H1 (cell line): ENCODE data around the gene ASXL3. TPM values are rescaled to one million over a fixed set of nuclear protein-coding genes. Genes with fewer than 3 reads are reported as not detected.

Source experiments
- CTCF ChIA-PET: fragments of 300-600 bp; sonication (Branson Sonifier 250); formaldehyde crosslinking; loops from one replicate; lab custom pipeline; 2021; ENCODE audit not compliant: partially characterized antibody; lab: Charles Lee
- POLR2A ChIA-PET: fragments of 300-600 bp; sonication (Branson Sonifier 250); formaldehyde crosslinking; loops from one replicate; lab custom pipeline; 2021; ENCODE audit warnings: inconsistent platforms; ENCODE audit not compliant: partially characterized antibody; lab: Charles Lee
- DNase-seq, 2 experiments: peaks; one replicate each; pipeline versions ENCODE4 v3.0.0 to v3.0.0-alpha.2; 2010 to 2022; ENCODE audit warnings: low spot score in 2 of 2, low read depth in 1 of 2, mixed read lengths in 1 of 2
- FAIRE-seq: peaks from 2 replicates; lab custom pipeline; 2011; peaks lifted over from hg19 to GRCh38; lab: Jason Lieb, UNC
- H2AFZ ChIP-seq: 2 replicates; pipeline ENCODE4 v1.8.1; 2012; ENCODE audit warnings: low read length, inconsistent platforms
- H2AK5ac ChIP-seq: 2 replicates; pipeline ENCODE4 v1.6.1; 2013; ENCODE audit warnings: low read depth, low read length
- H2BK120ac ChIP-seq: replicated peaks from 2 replicates; pipeline ENCODE3; 2013; ENCODE audit warnings: low read depth, low read length, inconsistent platforms
- H2BK12ac ChIP-seq: 2 replicates; pipeline ENCODE4 v1.6.1; 2013; ENCODE audit warnings: low read depth, low read length
- H2BK15ac ChIP-seq: 2 replicates; pipeline ENCODE4 v1.6.1; 2013; ENCODE audit warnings: low read length
- H2BK20ac ChIP-seq: 2 replicates; pipeline ENCODE4 v1.6.1; 2013; ENCODE audit warnings: low read length
- H2BK5ac ChIP-seq: 2 replicates; pipeline ENCODE4 v1.6.1; 2013; ENCODE audit warnings: low read depth, low read length
- H3K14ac ChIP-seq: 2 replicates; pipeline ENCODE4 v1.6.1; 2013; ENCODE audit warnings: inconsistent platforms; ENCODE audit not compliant: insufficient read length
- H3K18ac ChIP-seq: 2 replicates; pipeline ENCODE4 v1.6.1; 2013; ENCODE audit warnings: low read length; ENCODE audit errors: extremely low read depth
- H3K23ac ChIP-seq: 2 replicates; pipeline ENCODE4 v1.6.1; 2013; ENCODE audit warnings: inconsistent platforms; ENCODE audit not compliant: insufficient read length
- H3K23me2 ChIP-seq: 2 replicates; pipeline ENCODE4 v1.6.1; 2013; ENCODE audit warnings: low read depth, low read length
- H3K27ac ChIP-seq: 2 replicates; pipeline ENCODE4 v1.6.1; 2011; ENCODE audit warnings: low read depth, low read length, inconsistent platforms
- H3K27me3 ChIP-seq, 4 experiments: replicated peaks in 1 of 4; 1 replicate in 1 of 4; 2 replicates in 3 of 4; pipeline versions ENCODE4 v1.6.1 to v1.8.1; 2011 to 2013; ENCODE audit warnings: low read length in 3 of 4, mild to moderate bottlenecking in 3 of 4, inconsistent platforms in 2 of 4, mixed read lengths in 2 of 4, moderate library complexity in 1 of 4; ENCODE audit not compliant: control insufficient read depth in 3 of 4, insufficient read depth in 3 of 4; ENCODE audit errors: extremely low read depth in 1 of 4
- H3K36me3 ChIP-seq, 4 experiments: 2 replicates each; pipeline versions ENCODE4 v1.6.1 to v1.8.1; 2011 to 2013; ENCODE audit warnings: mild to moderate bottlenecking in 4 of 4, low read length in 3 of 4, moderate library complexity in 2 of 4, control low read depth in 1 of 4, inconsistent platforms in 1 of 4; ENCODE audit not compliant: insufficient read depth in 4 of 4, control insufficient read depth in 2 of 4
- H3K4ac ChIP-seq: replicated peaks from 2 replicates; pipeline ENCODE3; 2013; ENCODE audit warnings: low read length, low read depth, mixed read lengths, inconsistent platforms; ENCODE audit not compliant: insufficient read length
- H3K4me1 ChIP-seq, 4 experiments: replicated peaks in 1 of 4; 1 replicate in 1 of 4; 2 replicates in 3 of 4; pipeline versions ENCODE4 v1.6.1 to v1.8.1; 2011 to 2013; ENCODE audit warnings: low read length in 3 of 4, inconsistent platforms in 2 of 4, mixed read lengths in 1 of 4; ENCODE audit not compliant: insufficient read depth in 4 of 4, control insufficient read depth in 3 of 4
- H3K4me2 ChIP-seq, 2 experiments: 2 replicates each; pipeline versions ENCODE4 v1.6.1 to v1.8.1; 2011 to 2013; ENCODE audit warnings: low read depth in 2 of 2, low read length in 2 of 2, control low read depth in 1 of 2, inconsistent platforms in 1 of 2, mild to moderate bottlenecking in 1 of 2; ENCODE audit not compliant: insufficient read depth in 1 of 2
- H3K4me3 ChIP-seq, 4 experiments: fragments of 200-600, 300-600 bp in 1 of 4; sonication (generic), shearing (Covaris generic), sonication (Bioruptor Twin) in 1 of 4; 2 replicates each; pipeline versions ENCODE4 v1.5.1 to v1.8.1; 2011 to 2016; ENCODE audit warnings: low read length in 4 of 4, low read depth in 3 of 4, control low read depth in 2 of 4, inconsistent platforms in 2 of 4, mild to moderate bottlenecking in 2 of 4, mixed read lengths in 1 of 4, moderate library complexity in 1 of 4; ENCODE audit not compliant: insufficient read depth in 2 of 4; ENCODE audit errors: extremely low read depth in 1 of 4
- H3K56ac ChIP-seq: replicated peaks from 2 replicates; pipeline ENCODE3; 2013; ENCODE audit warnings: low read depth, mild to moderate bottlenecking, mixed read lengths, low read length, inconsistent platforms; ENCODE audit not compliant: insufficient read length
- H3K79me1 ChIP-seq: 2 replicates; pipeline ENCODE4 v1.6.1; 2013; ENCODE audit warnings: low read depth, low read length, control low read depth
- H3K79me2 ChIP-seq, 2 experiments: 2 replicates each; pipeline versions ENCODE4 v1.6.1 to v1.8.1; 2012 to 2013; ENCODE audit warnings: low read length in 2 of 2, mild to moderate bottlenecking in 2 of 2, inconsistent platforms in 1 of 2; ENCODE audit not compliant: insufficient read depth in 2 of 2, control insufficient read depth in 1 of 2
- H3K9ac ChIP-seq, 4 experiments: replicated peaks in 1 of 4; 1 replicate in 1 of 4; 2 replicates in 3 of 4; pipeline versions ENCODE4 v1.6.1 to v1.8.1; 2011 to 2013; ENCODE audit warnings: low read depth in 3 of 4, low read length in 3 of 4, control low read depth in 2 of 4, mild to moderate bottlenecking in 2 of 4, moderate library complexity in 2 of 4, inconsistent platforms in 1 of 4; ENCODE audit errors: extremely low read depth in 1 of 4
- H3K9me3 ChIP-seq, 2 experiments: 2 replicates each; pipeline versions ENCODE4 v1.6.1 to v1.8.1; 2012 to 2013; ENCODE audit warnings: mild to moderate bottlenecking in 2 of 2, moderate library complexity in 2 of 2, control low read depth in 1 of 2, inconsistent platforms in 1 of 2, low read depth in 1 of 2, low read length in 1 of 2, mixed read lengths in 1 of 2; ENCODE audit not compliant: insufficient read depth in 2 of 2
- H4K20me1 ChIP-seq, 2 experiments: replicated peaks in 1 of 2; 2 replicates each; pipeline versions ENCODE3 to v1.8.1; 2011 to 2013; ENCODE audit warnings: inconsistent platforms in 2 of 2, low read length in 2 of 2, mild to moderate bottlenecking in 1 of 2; ENCODE audit not compliant: insufficient read depth in 2 of 2, control insufficient read depth in 1 of 2
- H4K5ac ChIP-seq: 2 replicates; pipeline ENCODE4 v1.6.1; 2013; ENCODE audit warnings: low read length, low read depth, mixed read lengths, inconsistent platforms; ENCODE audit not compliant: insufficient read length
- H4K8ac ChIP-seq: 2 replicates; pipeline ENCODE4 v1.8.0; 2013; ENCODE audit warnings: mild to moderate bottlenecking, moderate library complexity, low read length, inconsistent platforms; ENCODE audit not compliant: insufficient read depth; ENCODE audit errors: extremely low read depth
- H4K91ac ChIP-seq: replicated peaks from 2 replicates; pipeline ENCODE3; 2013; ENCODE audit warnings: low read length, mixed read lengths, inconsistent platforms; ENCODE audit not compliant: insufficient read length
- CEBPB ChIP-seq: IDR thresholded peaks from 2 replicates; pipeline ENCODE4 v1.6.1; 2012; ENCODE audit warnings: low read depth, low read length
- TCF12 ChIP-seq: IDR thresholded peaks from 2 replicates; pipeline ENCODE4 v1.6.1; 2011; ENCODE audit warnings: low read depth, mild to moderate bottlenecking, low read length
- WGBS, 2 experiments: shearing (Covaris generic) in 1 of 2; methylation state at CpG; one replicate each; pipeline versions ENCODE4 v1.1.6 to v1.1.7; 2013 to 2015; ENCODE audit warnings: low lambda C conversion rate in 2 of 2, mixed read lengths in 2 of 2, inconsistent platforms in 1 of 2, low coverage in 1 of 2, missing lambda C conversion rate in 1 of 2; ENCODE audit not compliant: insufficient replicate concordance in 2 of 2, insufficient coverage in 1 of 2, insufficient read length in 1 of 2; ENCODE audit errors: extremely low coverage in 1 of 2, missing lambda C conversion rate in 1 of 2; 5-methylcytosine and 5-hydroxymethylcytosine counted together
- polyA plus RNA-seq, 7 experiments: library from polyadenylated mRNA; depleted of rRNA in 3 of 7; stranded (reverse) in 5 of 7; unstranded in 2 of 7; fragments of >200 nt in 5 of 7; fragments of 200-250 nt in 2 of 7; gene quantifications; 1 replicate in 5 of 7; 2 replicates in 1 of 7; 4 replicates in 1 of 7; pipeline versions ENCODE4 v1.2.1 to v1.2.3, GENCODE V29; 2011 to 2013; ENCODE audit warnings: missing spikeins in 2 of 7, mixed read lengths in 2 of 7
- total RNA-seq: library from RNA; stranded (reverse); fragmentation: NEBNext Ultra II Directional; extraction: Animal tissue kit (Norgen Biotek cat#: 25700); gene quantifications from 2 replicates; pipeline ENCODE4 v1.2.1, GENCODE V29; 2021

Gene ASXL3
- total and polyA plus RNA-seq, 2 of the 8 experiments (the other 6 are each of a cell fraction or from before 2014, with no cell fraction given): 0.08 to 1.3 TPM

- no peak overlapping the region for H3K9ac ChIP-seq
- POLR2A ChIA-PET: no interaction called here
- H2BK5ac ChIP-seq: no peak overlapping the region
- TF ChIP-seq CEBPB (no peak), TCF12 (no peak)
- no peaks in the 10 kb centered on the region; a peak in 2 of 8 replicates for H3K36me3 ChIP-seq
- H4K20me1 ChIP-seq: no peaks in the 10 kb centered on the region
- no peak overlapping the region for H3K4me3 ChIP-seq
- WGBS, 2 experiments: 81% methylated on average over 5 of the region's 5 CpGs; no CpG with 5 or more reads in 1 of the 2 experiments
- H3K27ac ChIP-seq: no peak overlapping the region
- no peak overlapping the region for H3K18ac ChIP-seq
- no peak overlapping the region for H3K23ac ChIP-seq
- H3K79me2 ChIP-seq: no peaks in the 10 kb centered on the region
- H2AK5ac ChIP-seq: no peak overlapping the region
- peaks cover 0 to 2% of the 10 kb centered on the region in 2 experiments; a peak in 1 of 4 replicates for H3K9me3 ChIP-seq
- no peaks in the 10 kb centered on the region for H3K79me1 ChIP-seq
- no peak overlapping the region for H2BK12ac ChIP-seq
- peak overlapping the region; percentile 94; the same call in 1 of the 2 replicates for H2AFZ ChIP-seq
- H3K4me2 ChIP-seq: no peak overlapping the region
- no peak overlapping the region for H2BK20ac ChIP-seq
- no peak overlapping the region for H4K5ac ChIP-seq
- H4K91ac ChIP-seq: no peak overlapping the region
- no peak overlapping the region for H2BK15ac ChIP-seq
- no peaks in the 10 kb centered on the region for H3K27me3 ChIP-seq
- H2BK120ac ChIP-seq: no peak overlapping the region
- no peak overlapping the region for H4K8ac ChIP-seq
- no peaks in the 10 kb centered on the region; the same call in 1 of the 2 replicates for H3K23me2 ChIP-seq
- FAIRE-seq (no peak), DNase-seq (no peak)
- no peak overlapping the region for H3K4ac ChIP-seq
- CTCF ChIA-PET: no interaction called here
- no peak overlapping the region for H3K14ac ChIP-seq
- no peak overlapping the region for H3K56ac ChIP-seq
- peaks cover 0 to 5% (median 2%) of the 10 kb centered on the region in 4 experiments; a peak in 3 of 7 replicates for H3K4me1 ChIP-seq
Observed at GRCh38 chr18:33593261-33593660, 15.2 kb downstream of the ASXL3 start.
